Testis (tissue), 3 donors: Measurements from ENCODE around the gene OLA1. TPM values are rescaled to one million over a fixed set of nuclear protein-coding genes. Genes with fewer than 3 reads are reported as not detected.

Experiments
- DNase-seq: peaks from one replicate; pipeline ENCODE4 v3.0.0-alpha.2; 2019
- H3K27ac ChIP-seq, 2 donors: fragments of 200-600 bp; sonication (generic); one replicate each; pipeline ENCODE4 v1.5.1; 2019
- H3K27me3 ChIP-seq: fragments of 200-600 bp; sonication (generic); one replicate; pipeline ENCODE4 v1.5.1; 2019
- H3K36me3 ChIP-seq: fragments of 200-600 bp; sonication (generic); one replicate; pipeline ENCODE4 v1.5.1; 2017; ENCODE audit warnings: low read depth; ENCODE audit errors: missing control alignments
- H3K4me1 ChIP-seq: fragments of 200-600 bp; sonication (generic); one replicate; pipeline ENCODE4 v1.5.1; 2019
- H3K4me3 ChIP-seq, 2 donors: fragments of 200-600 bp; sonication (generic); one replicate each; pipeline ENCODE4 v1.5.1; 2017 to 2019
- H3K9me3 ChIP-seq: fragments of 200-600 bp; sonication (generic); one replicate; pipeline ENCODE4 v1.5.1; 2017
- POLR2A ChIP-seq: fragments of 450-650 bp; IDR thresholded peaks from one replicate; pipeline ENCODE4 v1.6.1; 2017; ENCODE audit warnings: antibody characterized with exemption, mild to moderate bottlenecking, moderate library complexity
- WGBS, 2 donors: methylation state at CpG; one replicate each; pipeline ENCODE4 v1.1.5; 2018; 5-methylcytosine and 5-hydroxymethylcytosine counted together
- intact Hi-C: fragments of 100-400 bp; cut with DNase I; formaldehyde crosslinking; loops from one replicate; pipeline ENCODE4 v1.15.1; 2023; ENCODE audit warnings: low total_unique reads
- polyA plus RNA-seq: library from polyadenylated mRNA; stranded (reverse); fragments of 350-450 nt; fragmentation: Illumina TruSeq; extraction: RNeasy Lipid Tissue Mini Kit (QIAGEN cat#74804); gene quantifications from one replicate; pipeline ENCODE4 v1.2.3, GENCODE V29; 2014; ENCODE audit warnings: low read depth, low replicate concordance; ENCODE audit not compliant: insufficient read depth
- total RNA-seq, 2 donors: library from RNA; depleted of rRNA; stranded (reverse); fragments of >200 nt; gene quantifications; one replicate each; pipeline ENCODE4 v1.2.3, GENCODE V29; 2016
- TF ChIP-seq, protein P1 (sequence below), 3 experiments: fragments of 450-650 bp in 2 of 3; fragments of 200-600 bp in 1 of 3; sonication (generic) in 1 of 3; IDR thresholded peaks; one replicate each; pipeline ENCODE4 v1.5.1; 2016 to 2019; ENCODE audit warnings: antibody characterized with exemption in 3 of 3, mild to moderate bottlenecking in 2 of 3, moderate library complexity in 1 of 3

Gene OLA1
- total and polyA plus RNA-seq, 3 donors from 2014 or later, result 58.0 to 118 (median 63.6) TPM

DNA sequence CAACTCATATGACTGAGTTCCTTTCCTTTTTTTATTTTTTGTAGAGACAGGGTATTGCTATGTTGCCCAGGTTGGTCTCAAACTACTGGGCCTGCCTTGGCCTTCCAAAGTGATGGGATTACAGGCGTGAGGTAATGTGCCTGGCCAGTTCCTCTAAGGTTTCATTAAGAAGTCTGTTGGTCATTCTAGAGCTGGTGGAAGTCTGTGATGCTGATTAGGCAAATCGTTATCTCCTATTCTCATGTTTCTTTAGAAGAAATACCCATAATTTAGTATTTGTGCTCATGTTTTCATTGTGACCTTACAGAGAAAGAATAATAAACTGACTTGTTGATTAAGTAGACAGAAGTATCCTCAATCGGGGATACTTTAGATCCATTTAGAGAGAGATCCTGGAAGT, 177.0 kb downstream of the OLA1 start:
- WGBS, 2 donors, result 88 to 95% methylated on average over 3 of the region's 3 CpGs
- intact Hi-C loops, result no loop called here
- TF ChIP-seq, protein P1, sequence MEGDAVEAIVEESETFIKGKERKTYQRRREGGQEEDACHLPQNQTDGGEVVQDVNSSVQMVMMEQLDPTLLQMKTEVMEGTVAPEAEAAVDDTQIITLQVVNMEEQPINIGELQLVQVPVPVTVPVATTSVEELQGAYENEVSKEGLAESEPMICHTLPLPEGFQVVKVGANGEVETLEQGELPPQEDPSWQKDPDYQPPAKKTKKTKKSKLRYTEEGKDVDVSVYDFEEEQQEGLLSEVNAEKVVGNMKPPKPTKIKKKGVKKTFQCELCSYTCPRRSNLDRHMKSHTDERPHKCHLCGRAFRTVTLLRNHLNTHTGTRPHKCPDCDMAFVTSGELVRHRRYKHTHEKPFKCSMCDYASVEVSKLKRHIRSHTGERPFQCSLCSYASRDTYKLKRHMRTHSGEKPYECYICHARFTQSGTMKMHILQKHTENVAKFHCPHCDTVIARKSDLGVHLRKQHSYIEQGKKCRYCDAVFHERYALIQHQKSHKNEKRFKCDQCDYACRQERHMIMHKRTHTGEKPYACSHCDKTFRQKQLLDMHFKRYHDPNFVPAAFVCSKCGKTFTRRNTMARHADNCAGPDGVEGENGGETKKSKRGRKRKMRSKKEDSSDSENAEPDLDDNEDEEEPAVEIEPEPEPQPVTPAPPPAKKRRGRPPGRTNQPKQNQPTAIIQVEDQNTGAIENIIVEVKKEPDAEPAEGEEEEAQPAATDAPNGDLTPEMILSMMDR (IDR thresholded peaks at IDR 0.05), result no peak
- TF ChIP-seq POLR2A, result no peak
- no peak for DNase-seq
- H3K4me1 ChIP-seq, result no peaks in the 10 kb centered on the region
- H3K9me3 ChIP-seq, result no peaks in the 10 kb centered on the region
- H3K4me3 ChIP-seq, result no peak overlapping the region
- no peak overlapping the region for H3K27ac ChIP-seq
- no peaks in the 10 kb centered on the region for H3K36me3 ChIP-seq
- H3K27me3 ChIP-seq, result no peaks in the 10 kb centered on the region

GRCh38 chr2:174070281-174070680, 178.1 kb downstream of the OLA1 start:
- Histone ChIP-seq H3K27me3 (no peaks in the 10 kb centered on the region), H3K4me3 (no peak overlapping the region), H3K4me1 (no peaks in the 10 kb centered on the region), H3K36me3 (no peaks in the 10 kb centered on the region), H3K9me3 (no peaks in the 10 kb centered on the region), H3K27ac (no peak overlapping the region)
- DNase-seq, result no peak
- 95 to 97% methylated on average over 7 of the region's 7 CpGs for WGBS, 2 donors
- intact Hi-C loops, result no loop called here
- TF ChIP-seq, protein P1 (IDR thresholded peaks at IDR 0.05), result no peak
- TF ChIP-seq POLR2A, result no peak

DNA sequence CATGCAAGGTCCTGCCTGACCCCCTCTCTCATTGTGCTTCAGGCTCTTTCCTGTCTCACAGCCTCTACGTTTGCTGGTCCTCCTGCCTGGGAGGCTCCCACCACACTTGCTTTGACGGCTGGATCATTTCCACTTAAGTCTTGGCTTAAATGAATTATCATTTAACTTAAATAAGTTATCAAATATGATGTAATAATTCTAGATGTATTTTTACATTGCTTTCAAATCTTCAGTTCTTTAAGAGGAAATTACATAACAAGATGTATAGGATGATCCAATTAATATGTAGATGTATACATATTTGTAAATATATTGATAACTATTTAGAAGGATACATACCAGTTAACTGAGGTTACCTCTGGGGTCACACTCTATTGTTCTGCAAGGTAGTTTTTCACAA, 180.5 kb downstream of the OLA1 start:
- intact Hi-C loops, result no loop called here
- no peak for TF ChIP-seq POLR2A
- TF ChIP-seq, protein P1 (IDR thresholded peaks at IDR 0.05), result no peak
- no peaks in the 10 kb centered on the region for H3K9me3 ChIP-seq
- no peaks in the 10 kb centered on the region for H3K4me1 ChIP-seq
- H3K4me3 ChIP-seq, result no peak overlapping the region
- H3K27me3 ChIP-seq, result no peaks in the 10 kb centered on the region
- no peak overlapping the region for H3K27ac ChIP-seq
- DNase-seq, result no peak
- 55 to 76% methylated on average over 2 of the region's 2 CpGs for WGBS, 2 donors
- H3K36me3 ChIP-seq, result no peaks in the 10 kb centered on the region

DNA sequence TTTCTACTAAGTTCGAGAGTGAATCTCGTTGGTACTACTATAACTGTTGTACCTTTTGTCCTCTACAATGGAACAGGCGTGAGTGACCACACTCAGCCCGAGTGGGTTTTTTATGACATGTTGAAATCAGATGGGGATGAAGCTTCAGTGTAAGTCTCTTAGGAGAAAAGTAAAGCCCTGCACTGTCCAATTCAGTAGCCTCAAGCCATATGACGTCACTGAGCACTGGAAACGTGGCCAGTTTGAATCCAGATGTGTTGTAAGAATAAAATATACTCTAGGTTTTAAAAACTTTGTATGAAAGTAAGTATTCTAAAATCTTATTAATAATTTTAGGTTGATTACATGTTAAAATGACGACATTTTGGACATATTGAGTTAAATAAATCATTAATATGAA, 181.5 kb downstream of the OLA1 start:
- TF ChIP-seq POLR2A, result no peak
- TF ChIP-seq, protein P1 (IDR thresholded peaks at IDR 0.05), result no peak
- H3K27ac ChIP-seq, result no peak overlapping the region
- intact Hi-C loops, result no loop called here
- H3K4me1 ChIP-seq, result no peaks in the 10 kb centered on the region
- H3K27me3 ChIP-seq, result no peaks in the 10 kb centered on the region
- DNase-seq, result no peak
- no peaks in the 10 kb centered on the region for H3K9me3 ChIP-seq
- 66 to 83% methylated on average over 7 of the region's 7 CpGs for WGBS, 2 donors
- H3K4me3 ChIP-seq, result no peak overlapping the region
- no peaks in the 10 kb centered on the region for H3K36me3 ChIP-seq

- intact Hi-C loops, result no loop called here
- no peak overlapping the region for H3K4me3 ChIP-seq
- H3K4me1 ChIP-seq, result no peaks in the 10 kb centered on the region
- no peaks in the 10 kb centered on the region for H3K9me3 ChIP-seq
- H3K27me3 ChIP-seq, result no peaks in the 10 kb centered on the region
- H3K27ac ChIP-seq, result peak overlapping the region; percentile 47 to 64
- 48 to 56% methylated on average over 12 of the region's 12 CpGs for WGBS, 2 donors
- H3K36me3 ChIP-seq, result no peaks in the 10 kb centered on the region
- TF ChIP-seq POLR2A, result no peak
- TF ChIP-seq, protein P1 (IDR thresholded peaks at IDR 0.05), result no peak
- DNase-seq, result no peak
Observed at GRCh38 chr2:174063492-174064092, 184.7 kb downstream of the OLA1 start.
